ENCODE results near the gene OR2H1. TPM values are rescaled to one million over a fixed set of nuclear protein-coding genes. Genes with fewer than 3 reads are reported as not detected.

The OR2H1 gene
- total RNA-seq, 1 donor from 2014 or later, result not detected

- H3K36me3 Mint-ChIP-seq, result no peaks in the 10 kb centered on the region
- no peak for DNase-seq (ENCODE audit: low spot score in 2 of 2, unreplicated experiment in 2 of 2)
- H3K4me3 Mint-ChIP-seq, result no peak overlapping the region
- H3K27ac Mint-ChIP-seq, result no peak overlapping the region
- no peaks in the 10 kb centered on the region for H3K4me1 Mint-ChIP-seq
- H3K27me3 Mint-ChIP-seq (ENCODE audit: low read depth), result peaks cover 24% of the 10 kb centered on the region
- TF ChIP-seq, protein P1, sequence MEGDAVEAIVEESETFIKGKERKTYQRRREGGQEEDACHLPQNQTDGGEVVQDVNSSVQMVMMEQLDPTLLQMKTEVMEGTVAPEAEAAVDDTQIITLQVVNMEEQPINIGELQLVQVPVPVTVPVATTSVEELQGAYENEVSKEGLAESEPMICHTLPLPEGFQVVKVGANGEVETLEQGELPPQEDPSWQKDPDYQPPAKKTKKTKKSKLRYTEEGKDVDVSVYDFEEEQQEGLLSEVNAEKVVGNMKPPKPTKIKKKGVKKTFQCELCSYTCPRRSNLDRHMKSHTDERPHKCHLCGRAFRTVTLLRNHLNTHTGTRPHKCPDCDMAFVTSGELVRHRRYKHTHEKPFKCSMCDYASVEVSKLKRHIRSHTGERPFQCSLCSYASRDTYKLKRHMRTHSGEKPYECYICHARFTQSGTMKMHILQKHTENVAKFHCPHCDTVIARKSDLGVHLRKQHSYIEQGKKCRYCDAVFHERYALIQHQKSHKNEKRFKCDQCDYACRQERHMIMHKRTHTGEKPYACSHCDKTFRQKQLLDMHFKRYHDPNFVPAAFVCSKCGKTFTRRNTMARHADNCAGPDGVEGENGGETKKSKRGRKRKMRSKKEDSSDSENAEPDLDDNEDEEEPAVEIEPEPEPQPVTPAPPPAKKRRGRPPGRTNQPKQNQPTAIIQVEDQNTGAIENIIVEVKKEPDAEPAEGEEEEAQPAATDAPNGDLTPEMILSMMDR (IDR thresholded peaks at IDR 0.05; ENCODE audit: unreplicated experiment), result no peak
- H3K9me3 Mint-ChIP-seq, result no peaks in the 10 kb centered on the region
Observed at GRCh38 chr6:29466241-29466640, 9.3 kb downstream of the OR2H1 start.

GRCh38 chr6:29474996-29475395 lies 18.0 kb downstream of the OR2H1 start:
- H3K4me3 Mint-ChIP-seq, result no peak overlapping the region
- peaks cover 17% of the 10 kb centered on the region for H3K27me3 Mint-ChIP-seq (ENCODE audit: low read depth)
- TF ChIP-seq, protein P1 (IDR thresholded peaks at IDR 0.05; ENCODE audit: unreplicated experiment), result no peak
- no peak overlapping the region for H3K27ac Mint-ChIP-seq
- no peaks in the 10 kb centered on the region for H3K9me3 Mint-ChIP-seq
- no peak for DNase-seq (ENCODE audit: low spot score in 2 of 2, unreplicated experiment in 2 of 2)
- no peaks in the 10 kb centered on the region for H3K36me3 Mint-ChIP-seq
- no peaks in the 10 kb centered on the region for H3K4me1 Mint-ChIP-seq

DNA sequence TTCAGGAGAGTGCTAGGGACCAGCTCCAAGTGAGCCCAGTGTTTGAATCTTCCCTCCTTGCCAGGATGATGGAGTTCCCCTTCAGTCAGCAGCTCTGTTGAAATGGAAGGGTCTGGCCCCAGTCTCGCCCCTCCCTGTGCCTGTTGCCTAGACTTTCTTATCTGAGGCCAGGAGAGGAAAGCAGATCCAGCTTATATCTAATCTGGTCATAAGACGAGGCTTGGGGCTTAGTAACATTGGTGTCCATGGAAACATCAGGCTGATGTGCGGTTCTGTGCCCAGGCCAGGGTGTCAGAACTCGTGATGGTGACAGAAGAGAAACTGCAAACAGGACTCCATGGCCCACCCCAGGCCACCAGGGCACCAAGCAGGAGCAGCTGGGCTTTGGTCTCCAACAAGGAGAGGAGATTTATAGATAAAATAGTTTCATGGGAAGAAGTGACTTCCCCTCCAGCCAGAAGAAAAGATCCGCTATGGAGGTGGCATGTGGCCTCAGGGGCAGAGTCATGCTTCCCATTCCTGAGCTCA lies 21.0 kb downstream of the OR2H1 start:
- TF ChIP-seq, protein P1 (IDR thresholded peaks at IDR 0.05; ENCODE audit: unreplicated experiment), result no peak
- no peak for DNase-seq (ENCODE audit: low spot score in 2 of 2, unreplicated experiment in 2 of 2)
- Mint-ChIP-seq H3K27me3 (ENCODE audit: low read depth) (peaks cover 8% of the 10 kb centered on the region), H3K4me3 (no peak overlapping the region), H3K4me1 (no peaks in the 10 kb centered on the region), H3K27ac (no peak overlapping the region), H3K36me3 (no peaks in the 10 kb centered on the region), H3K9me3 (peaks cover 11% of the 10 kb centered on the region)

- Mint-ChIP-seq H3K36me3 (no peaks in the 10 kb centered on the region), H3K4me3 (no peak overlapping the region), H3K4me1 (no peaks in the 10 kb centered on the region), H3K9me3 (peaks cover 11% of the 10 kb centered on the region), H3K27ac (no peak overlapping the region), H3K27me3 (ENCODE audit: low read depth) (peaks cover 8% of the 10 kb centered on the region)
- TF ChIP-seq, protein P1 (IDR thresholded peaks at IDR 0.05; ENCODE audit: unreplicated experiment), result no peak
- DNase-seq (ENCODE audit: low spot score in 2 of 2, unreplicated experiment in 2 of 2), result no peak
Observed at GRCh38 chr6:29478740-29479139, 21.8 kb downstream of the OR2H1 start.

DNA sequence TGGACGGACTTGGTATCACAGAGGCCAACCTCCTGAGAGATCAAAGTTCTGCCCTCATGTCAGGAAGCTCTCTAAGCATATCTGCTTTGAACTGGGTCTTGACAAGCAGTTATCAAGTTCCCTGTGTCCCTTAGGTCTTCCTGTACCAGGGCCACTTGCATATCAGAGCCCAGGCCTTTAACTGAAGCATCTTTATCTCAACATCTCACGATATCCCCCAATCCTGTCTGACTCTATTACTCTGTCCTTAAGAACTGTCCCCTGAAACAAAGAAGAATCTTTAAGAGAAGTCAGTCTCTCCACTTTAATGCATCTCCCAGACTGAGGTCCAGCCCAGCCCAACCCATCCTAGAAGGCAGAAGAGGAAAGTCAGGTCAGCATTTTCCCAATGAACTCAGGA lies 22.6 kb downstream of the OR2H1 start:
- no peaks in the 10 kb centered on the region for H3K36me3 Mint-ChIP-seq
- TF ChIP-seq, protein P1 (IDR thresholded peaks at IDR 0.05; ENCODE audit: unreplicated experiment), result no peak
- DNase-seq (ENCODE audit: low spot score in 2 of 2, unreplicated experiment in 2 of 2), result no peak
- no peaks in the 10 kb centered on the region for H3K4me1 Mint-ChIP-seq
- H3K4me3 Mint-ChIP-seq, result no peak overlapping the region
- peaks cover 8% of the 10 kb centered on the region for H3K27me3 Mint-ChIP-seq (ENCODE audit: low read depth)
- no peak overlapping the region for H3K27ac Mint-ChIP-seq
- peaks cover 11% of the 10 kb centered on the region for H3K9me3 Mint-ChIP-seq

DNA sequence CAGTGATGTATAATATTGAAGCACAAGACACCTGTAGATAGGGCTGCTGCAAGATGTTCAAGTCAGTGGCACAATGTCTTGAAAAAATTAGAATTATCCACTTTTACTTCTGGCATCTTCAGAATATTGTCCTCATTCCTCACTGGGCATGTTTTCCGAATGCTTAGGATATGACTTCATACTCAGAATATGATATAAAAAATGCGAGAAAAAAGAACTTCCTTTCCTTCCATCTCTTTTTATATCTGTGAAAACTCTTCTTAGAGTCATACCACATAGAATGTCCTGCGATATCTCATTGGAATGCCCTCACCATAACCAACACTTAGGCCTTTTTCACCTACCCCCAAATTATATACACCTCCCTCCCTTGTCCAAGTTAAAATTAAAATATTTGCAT lies 26.2 kb downstream of the OR2H1 start:
- H3K9me3 Mint-ChIP-seq, result peaks cover 11% of the 10 kb centered on the region
- no peaks in the 10 kb centered on the region for H3K4me1 Mint-ChIP-seq
- no peaks in the 10 kb centered on the region for H3K36me3 Mint-ChIP-seq
- H3K27me3 Mint-ChIP-seq (ENCODE audit: low read depth), result peaks cover 12% of the 10 kb centered on the region
- no peak overlapping the region for H3K4me3 Mint-ChIP-seq
- no peak for DNase-seq (ENCODE audit: low spot score in 2 of 2, unreplicated experiment in 2 of 2)
- TF ChIP-seq, protein P1 (IDR thresholded peaks at IDR 0.05; ENCODE audit: unreplicated experiment), result no peak
- H3K27ac Mint-ChIP-seq, result no peak overlapping the region
